Karpas-422 (cell line): ENCODE results near the gene RBM4. TPM values are rescaled to one million over a fixed set of nuclear protein-coding genes. Genes with fewer than 3 reads are reported as not detected.

Experiments used
- DNase-seq: peaks from one replicate; pipeline ENCODE4 v3.0.0-alpha.2; 2015
- H2AFZ ChIP-seq: fragments of 200-600 bp; sonication (generic); 2 replicates; pipeline ENCODE4 v1.6.1; 2014; ENCODE audit warnings: antibody characterized with exemption, low read length, mixed read lengths
- H3K27ac ChIP-seq: fragments of 200-600 bp; sonication (generic); 2 replicates; pipeline ENCODE4 v1.5.1; 2014; ENCODE audit warnings: mild to moderate bottlenecking, low read length, moderate library complexity
- H3K27me3 ChIP-seq: fragments of 200-600 bp; sonication (generic); 2 replicates; pipeline ENCODE4 v1.6.1; 2014; ENCODE audit warnings: low read length, mixed read lengths
- H3K36me3 ChIP-seq: fragments of 200-600 bp; sonication (generic); 2 replicates; pipeline ENCODE4 v1.6.1; 2014; ENCODE audit warnings: low read length, mixed read lengths; ENCODE audit not compliant: insufficient read depth
- H3K4me1 ChIP-seq: fragments of 200-600 bp; sonication (generic); 2 replicates; pipeline ENCODE4 v1.6.1; 2014; ENCODE audit warnings: mild to moderate bottlenecking, low read length, mixed read lengths
- H3K4me2 ChIP-seq: fragments of 200-600 bp; sonication (generic); 2 replicates; pipeline ENCODE4 v1.6.1; 2014; ENCODE audit warnings: low read length, low read depth, mild to moderate bottlenecking; ENCODE audit not compliant: poor library complexity, severe bottlenecking
- H3K4me3 ChIP-seq: fragments of 200-600 bp; sonication (generic); 2 replicates; pipeline ENCODE4 v1.5.1; 2014; ENCODE audit warnings: mild to moderate bottlenecking, antibody characterized with exemption, low read length, mixed read lengths
- H3K79me2 ChIP-seq: fragments of 200-600 bp; sonication (generic); 2 replicates; pipeline ENCODE4 v1.6.1; 2014; ENCODE audit warnings: mild to moderate bottlenecking, low read length, mixed read lengths
- H3K9ac ChIP-seq: fragments of 200-600 bp; sonication (generic); 2 replicates; pipeline ENCODE4 v1.6.0; 2014; ENCODE audit warnings: low read length
- H3K9me2 ChIP-seq: fragments of 200-600 bp; sonication (generic), shearing (Covaris generic); replicated peaks from 2 replicates; pipeline ENCODE4 v1.6.0; 2014; ENCODE audit warnings: mild to moderate bottlenecking, low read length, moderate library complexity; ENCODE audit not compliant: insufficient read depth
- H3K9me3 ChIP-seq: fragments of 300-700, 200-600 bp; sonication (generic); 2 replicates; pipeline ENCODE4 v1.6.1; 2014; ENCODE audit warnings: low read length, mixed read lengths
- H4K20me1 ChIP-seq: fragments of 200-600 bp; sonication (generic); 2 replicates; pipeline ENCODE4 v1.6.1; 2014; ENCODE audit warnings: mild to moderate bottlenecking, antibody characterized with exemption, low read length, low read depth; ENCODE audit not compliant: insufficient read depth
- total RNA-seq: library from RNA; depleted of rRNA; stranded (reverse); fragments of >200 nt; shearing (Covaris generic); gene quantifications from 2 replicates; pipeline ENCODE4 v1.2.3, GENCODE V29; 2014; ENCODE audit warnings: low replicate concordance

Gene RBM4
- total RNA-seq, 1 experiment from 2014 or later = 141 TPM

- Histone ChIP-seq H3K4me3 (peak overlapping the region; percentile 79), H3K27ac (peak overlapping the region; percentile 77), H3K9me2 (no peaks in the 10 kb centered on the region), H3K4me1 (peaks cover 36% of the 10 kb centered on the region), H3K36me3 (peaks cover 9% of the 10 kb centered on the region; the same call in 1 of the 2 replicates), H2AFZ (no peak overlapping the region), H3K27me3 (no peaks in the 10 kb centered on the region), H4K20me1 (no peaks in the 10 kb centered on the region), H3K79me2 (peaks cover 52% of the 10 kb centered on the region), H3K9me3 (no peaks in the 10 kb centered on the region), H3K4me2 (peak overlapping the region; percentile 79), H3K9ac (peak overlapping the region; percentile 81)
- peak; percentile 63 for DNase-seq
These were observed 37.9 kb downstream of the RBM4 start for GRCh38 chr11:66676282-66676919.

GRCh38 chr11:66676931-66677598 is 38.6 kb downstream of the RBM4 start:
- H3K79me2 ChIP-seq = peaks cover 45% of the 10 kb centered on the region
- H3K9me3 ChIP-seq = no peaks in the 10 kb centered on the region
- peaks cover 36% of the 10 kb centered on the region for H3K4me1 ChIP-seq
- H3K4me3 ChIP-seq = peak overlapping the region; percentile 79
- H3K4me2 ChIP-seq = peak overlapping the region; percentile 79
- peak overlapping the region; percentile 77 for H3K27ac ChIP-seq
- no peak overlapping the region; the same call in 1 of the 2 replicates for H2AFZ ChIP-seq
- H3K9me2 ChIP-seq = no peaks in the 10 kb centered on the region
- H3K27me3 ChIP-seq = no peaks in the 10 kb centered on the region
- peaks cover 9% of the 10 kb centered on the region; the same call in 1 of the 2 replicates for H3K36me3 ChIP-seq
- DNase-seq = no peak
- peak overlapping the region; percentile 81 for H3K9ac ChIP-seq
- H4K20me1 ChIP-seq = no peaks in the 10 kb centered on the region

GRCh38 chr11:66677599-66678375 is 39.3 kb downstream of the RBM4 start, which contains the start of gene RBM4B:
RBM4B (minus strand) TSS chr11:66677887; CDS start chr11:66677079, 808 bp downstream.
- Histone ChIP-seq H2AFZ (peak within 1 kb of the TSS; percentile 40), H3K36me3 (peaks cover 9% of the 10 kb centered on the region; the same call in 1 of the 2 replicates), H3K9ac (peak within 1 kb of the TSS; percentile 81), H3K27me3 (no peaks in the 10 kb centered on the region), H3K9me3 (no peaks in the 10 kb centered on the region), H3K4me2 (peak within 1 kb of the TSS; percentile 79), H3K4me1 (peaks cover 36% of the 10 kb centered on the region), H4K20me1 (no peaks in the 10 kb centered on the region), H3K79me2 (peaks cover 41% of the 10 kb centered on the region), H3K9me2 (no peaks in the 10 kb centered on the region), H3K27ac (peak within 1 kb of the TSS; percentile 81), H3K4me3 (peak within 1 kb of the TSS; percentile 79)
- DNase-seq = peak; percentile 98

- DNase-seq = no peak
- H3K9ac ChIP-seq = no peak overlapping the region
- H3K4me1 ChIP-seq = peaks cover 17% of the 10 kb centered on the region
- H3K79me2 ChIP-seq = peaks cover 11% of the 10 kb centered on the region
- no peaks in the 10 kb centered on the region for H3K27me3 ChIP-seq
- peaks cover 1% of the 10 kb centered on the region; the same call in 1 of the 2 replicates for H3K36me3 ChIP-seq
- H3K4me3 ChIP-seq = no peak overlapping the region
- no peak overlapping the region for H3K27ac ChIP-seq
- H3K9me2 ChIP-seq = no peaks in the 10 kb centered on the region
- H2AFZ ChIP-seq = no peak overlapping the region
- no peaks in the 10 kb centered on the region for H4K20me1 ChIP-seq
- H3K4me2 ChIP-seq = no peak overlapping the region
- no peaks in the 10 kb centered on the region for H3K9me3 ChIP-seq
These were observed 42.6 kb downstream of the RBM4 start for GRCh38 chr11:66680966-66681645.

- no peak overlapping the region for H3K9ac ChIP-seq
- peaks cover 3% of the 10 kb centered on the region; the same call in 1 of the 2 replicates for H3K4me1 ChIP-seq
- H3K27me3 ChIP-seq = no peaks in the 10 kb centered on the region
- H2AFZ ChIP-seq = no peak overlapping the region
- H3K9me2 ChIP-seq = no peaks in the 10 kb centered on the region
- H4K20me1 ChIP-seq = no peaks in the 10 kb centered on the region
- no peak for DNase-seq
- H3K36me3 ChIP-seq = no peaks in the 10 kb centered on the region
- H3K27ac ChIP-seq = no peak overlapping the region
- H3K9me3 ChIP-seq = no peaks in the 10 kb centered on the region
- no peak overlapping the region for H3K4me3 ChIP-seq
- no peak overlapping the region for H3K4me2 ChIP-seq
- H3K79me2 ChIP-seq = no peaks in the 10 kb centered on the region
These were observed 45.4 kb downstream of the RBM4 start for GRCh38 chr11:66683877-66684276.

- Histone ChIP-seq H4K20me1 (no peaks in the 10 kb centered on the region), H3K4me3 (no peak overlapping the region), H3K27me3 (no peaks in the 10 kb centered on the region), H3K27ac (no peak overlapping the region), H2AFZ (no peak overlapping the region), H3K9me2 (no peaks in the 10 kb centered on the region), H3K4me2 (no peak overlapping the region), H3K79me2 (no peaks in the 10 kb centered on the region), H3K9me3 (no peaks in the 10 kb centered on the region), H3K9ac (no peak overlapping the region), H3K36me3 (no peaks in the 10 kb centered on the region), H3K4me1 (peaks cover 4% of the 10 kb centered on the region; the same call in 1 of the 2 replicates)
- no peak for DNase-seq
These were observed 46.1 kb downstream of the RBM4 start for GRCh38 chr11:66684635-66685034.

- H3K79me2 ChIP-seq = no peaks in the 10 kb centered on the region
- no peak overlapping the region for H3K4me3 ChIP-seq
- H3K27ac ChIP-seq = no peak overlapping the region
- no peak overlapping the region for H3K4me2 ChIP-seq
- H2AFZ ChIP-seq = no peak overlapping the region
- no peaks in the 10 kb centered on the region for H3K9me2 ChIP-seq
- no peak overlapping the region for H3K9ac ChIP-seq
- DNase-seq = no peak
- no peaks in the 10 kb centered on the region for H3K27me3 ChIP-seq
- peaks cover 4% of the 10 kb centered on the region; the same call in 1 of the 2 replicates for H3K4me1 ChIP-seq
- H3K9me3 ChIP-seq = no peaks in the 10 kb centered on the region
- H3K36me3 ChIP-seq = no peaks in the 10 kb centered on the region
- no peaks in the 10 kb centered on the region for H4K20me1 ChIP-seq
These were observed 47.0 kb downstream of the RBM4 start for GRCh38 chr11:66685276-66686099.
